Spleen (tissue), 7 donors: ENCODE results near the gene KXD1.

ENCODE experiments used
- CTCF ChIP-seq, 11 experiments: fragments of 200-600 bp in 7 of 11; fragments of 450-650 bp in 4 of 11; sonication (generic) in 4 of 11; IDR thresholded peaks in 8 of 11; conservative IDR thresholded peaks in 3 of 11; 1 replicate in 7 of 11; 2 replicates in 4 of 11; pipeline versions ENCODE4 v1.4.0 to v1.8.0; 2016 to 2021; ENCODE audit warnings: antibody characterized with exemption in 11 of 11, inconsistent platforms in 4 of 11, mild to moderate bottlenecking in 1 of 11
- POLR2A ChIP-seq, 3 donors: fragments of 450-650 bp; IDR thresholded peaks; one replicate each; pipeline ENCODE4 v1.5.1; 2017; ENCODE audit warnings: antibody characterized with exemption in 3 of 3, mild to moderate bottlenecking in 1 of 3
- donor health status: DM: no; HTN: no; CAD: no; lungs with moderate emphysema.
- donor health status: DM: no; HTN: no; CAD: no.
- donor health status: DM: no; HTN: no; CAD: no.

GRCh38 chr19:18571564-18572344, 14.1 kb downstream of the KXD1 start, which contains the start of gene UBA52:
- peak in 1 of 3 donors; percentile 61 for TF ChIP-seq POLR2A (IDR thresholded peaks at IDR 0.05)
- peak in 3 of 11 experiments; percentile 31 to 36 (median 32) for TF ChIP-seq CTCF (IDR thresholded peaks at IDR 0.05 in 8 of 11, conservative IDR thresholded peaks at IDR 0.05 in 3 of 11)
